GM21723 (cell line): ENCODE measurements around the gene TMEM212.
"Not testable (repeated sequence)": the region's sequence is repeated elsewhere in the genome, so short reads cannot be mapped to it uniquely, and the experiment has no call there.

Experiments
- ATAC-seq: cut with Tn5 transposase; IDR thresholded peaks from one replicate; pipeline ENCODE4 v1.9.1; 2021; ENCODE audit warnings: mild to moderate bottlenecking, moderate library complexity; ENCODE audit not compliant: unreplicated experiment

Gene TMEM212

DNA sequence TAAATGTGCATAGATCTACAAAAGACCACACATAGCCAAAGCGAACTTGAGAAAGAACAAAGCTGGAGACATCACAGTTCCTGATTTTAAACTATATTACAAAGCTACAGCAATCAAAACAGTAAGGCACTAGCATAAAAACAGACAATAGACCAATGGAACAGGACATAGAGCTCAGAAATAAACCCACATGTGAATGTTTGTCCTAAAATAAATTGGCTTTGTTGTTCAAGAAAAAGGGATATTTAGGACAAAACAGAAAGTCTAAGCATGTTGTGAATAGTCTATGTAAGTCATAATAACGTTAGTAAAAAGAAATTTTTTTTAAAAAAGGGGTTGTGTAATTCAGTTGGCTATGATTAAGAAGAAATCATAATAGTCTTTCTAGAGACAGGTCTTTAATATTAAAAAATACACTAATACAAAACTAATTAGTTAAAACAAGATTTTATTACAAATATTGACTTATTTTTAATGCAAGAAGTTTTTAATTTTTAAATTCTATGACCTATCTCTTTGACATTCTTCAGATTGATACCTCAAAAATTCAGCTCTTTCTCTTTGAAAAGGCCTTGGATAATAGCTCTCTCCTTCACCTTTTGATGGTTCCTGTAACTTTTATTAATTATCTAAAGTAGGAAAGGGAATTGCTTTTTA lies 11.6 kb downstream of the TMEM212 start:
- no peak for ATAC-seq

DNA sequence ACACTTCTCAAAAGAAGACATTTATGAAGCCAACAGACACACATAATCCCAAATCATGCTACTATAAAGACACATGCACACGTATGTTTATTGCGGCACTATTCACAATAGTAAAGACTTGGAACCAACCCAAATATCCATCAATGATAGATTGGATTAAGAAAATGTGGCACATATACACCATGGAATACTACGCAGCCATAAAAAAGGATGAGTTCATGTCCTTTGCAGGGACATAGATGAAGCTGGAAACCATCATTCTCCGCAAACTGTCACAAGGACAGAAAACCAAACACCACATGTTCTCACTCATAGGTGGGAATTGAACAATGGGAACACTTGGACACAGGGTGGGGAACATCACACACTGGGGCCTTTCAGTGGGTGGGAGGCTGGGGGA lies 15.6 kb downstream of the TMEM212 start:
- not testable (repeated sequence) for ATAC-seq

DNA sequence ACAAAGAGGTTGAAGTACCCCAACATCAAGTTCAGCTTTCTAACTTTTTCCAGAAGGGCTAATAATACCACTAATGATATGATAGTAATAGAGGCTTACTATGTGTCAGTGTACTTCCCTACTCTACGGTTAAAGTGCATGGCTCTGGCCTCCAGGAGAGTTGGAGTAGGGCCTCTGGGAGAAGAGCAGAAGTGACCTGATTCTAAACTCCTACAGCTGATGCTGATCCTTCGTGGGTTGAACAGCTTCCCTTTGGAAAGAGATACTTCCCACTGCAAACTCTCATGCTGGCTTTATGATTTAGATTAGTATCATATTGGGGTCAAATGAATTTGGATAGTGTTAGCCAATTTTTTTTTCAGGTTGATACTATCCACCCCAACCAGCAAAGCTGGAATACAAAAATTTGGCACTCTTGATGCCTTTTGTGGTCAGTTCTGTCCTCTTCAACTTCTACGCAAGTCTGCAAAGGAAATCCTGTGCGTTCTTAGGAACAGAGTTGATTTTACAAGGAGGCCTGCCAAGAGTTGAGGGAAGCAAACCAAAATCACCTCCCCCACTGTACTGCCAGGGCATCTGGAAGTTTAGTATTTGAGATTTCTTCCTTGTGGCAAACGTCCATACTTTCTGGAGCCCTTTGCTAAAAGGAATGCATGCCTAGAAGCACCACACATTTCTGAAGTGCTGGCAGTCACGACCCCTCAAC lies 17.8 kb downstream of the TMEM212 start:
- no peak for ATAC-seq

DNA sequence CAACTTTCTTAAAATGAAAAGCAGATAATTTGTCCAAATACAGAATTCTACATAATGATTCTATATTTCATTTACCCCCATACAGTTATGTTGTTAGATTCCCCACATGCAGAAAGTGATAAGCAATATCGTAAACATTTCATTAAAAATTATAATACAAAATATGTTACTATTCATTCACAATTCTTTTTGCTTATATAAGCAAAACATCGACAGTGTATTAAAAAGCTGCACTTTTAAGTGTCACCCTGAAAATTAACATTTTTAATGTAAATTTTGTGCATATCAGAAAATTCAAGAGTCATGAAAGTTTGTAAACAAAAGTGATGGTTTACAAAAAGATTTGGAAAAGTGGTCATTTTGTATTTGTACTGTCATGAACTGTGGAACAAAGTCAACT lies 19.2 kb downstream of the TMEM212 start:
- ATAC-seq, result no peak

DNA sequence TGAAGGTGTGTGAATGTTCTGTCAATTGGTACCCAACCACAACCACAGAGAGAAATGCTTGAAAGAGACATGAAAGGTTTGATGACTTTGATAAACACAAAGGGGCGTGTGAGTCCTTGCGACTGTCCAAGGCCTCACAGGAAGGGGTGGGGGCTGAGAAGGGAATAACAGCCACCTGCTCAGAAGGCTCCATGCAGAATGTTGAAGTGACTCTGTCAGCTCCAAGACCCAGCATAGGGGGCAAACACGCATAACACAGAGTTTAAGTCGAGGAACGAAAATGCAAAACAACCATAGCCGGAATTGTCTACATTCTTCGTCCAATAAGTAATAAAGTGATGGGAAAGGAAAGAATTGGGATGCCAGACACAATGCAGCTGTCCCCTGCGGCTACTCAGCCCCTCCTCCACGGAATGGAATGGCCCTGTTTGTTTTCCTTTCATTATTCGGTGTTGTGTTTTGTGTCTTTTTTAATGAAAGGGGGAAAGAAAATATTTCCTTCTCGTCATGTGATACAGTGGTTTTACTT lies 19.9 kb downstream of the TMEM212 start:
- ATAC-seq, result no peak

DNA sequence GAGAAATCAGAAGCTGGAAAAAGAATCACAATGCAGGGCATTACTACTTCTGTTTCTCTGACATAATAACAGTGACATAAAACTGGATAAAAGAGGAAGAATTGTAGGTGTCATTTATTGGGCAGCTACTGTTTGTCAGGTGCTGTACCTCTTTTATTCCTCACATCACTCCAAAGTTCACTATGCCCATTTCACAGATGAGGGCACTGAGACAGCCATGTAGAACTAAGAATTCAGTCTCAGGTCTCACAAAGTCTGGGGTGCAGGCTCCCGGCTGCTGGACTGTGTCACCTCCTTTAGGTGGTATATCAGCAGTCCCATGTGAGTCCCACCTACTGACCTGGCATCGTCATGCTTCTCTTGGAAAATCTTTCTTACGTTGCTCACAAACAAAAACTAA lies 20.8 kb downstream of the TMEM212 start:
- no peak for ATAC-seq

DNA sequence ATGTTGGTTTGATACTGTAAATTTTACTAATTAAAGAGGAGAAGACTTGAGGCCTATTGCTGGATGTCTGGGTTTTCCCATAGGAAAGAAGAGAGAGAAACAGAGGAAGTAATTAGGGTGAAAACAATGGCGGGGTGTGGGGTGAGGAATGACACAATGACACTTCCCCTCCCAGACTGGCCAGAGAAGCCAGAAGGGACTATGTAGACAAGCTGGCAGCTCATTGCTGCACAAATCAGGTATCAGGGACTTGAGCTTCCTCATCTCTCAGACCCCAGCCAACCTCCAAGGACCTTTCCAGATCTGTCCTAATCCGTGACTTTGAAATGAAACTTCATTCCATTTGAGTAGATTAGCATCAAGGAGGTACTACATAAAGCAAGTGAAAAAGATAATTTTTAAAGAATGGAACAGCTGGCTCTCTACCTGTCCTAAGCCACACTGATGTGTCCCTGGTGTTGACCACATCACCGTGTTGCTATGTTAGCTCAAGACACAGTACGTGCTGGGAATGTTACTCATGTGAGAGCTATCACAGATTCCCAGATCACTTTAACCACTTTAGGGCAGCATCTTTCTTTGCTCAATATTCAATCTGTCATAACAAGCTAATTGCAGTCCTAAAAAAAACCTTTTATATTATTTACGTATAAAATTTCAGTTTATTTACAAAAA lies 22.2 kb downstream of the TMEM212 start:
- no peak for ATAC-seq

DNA sequence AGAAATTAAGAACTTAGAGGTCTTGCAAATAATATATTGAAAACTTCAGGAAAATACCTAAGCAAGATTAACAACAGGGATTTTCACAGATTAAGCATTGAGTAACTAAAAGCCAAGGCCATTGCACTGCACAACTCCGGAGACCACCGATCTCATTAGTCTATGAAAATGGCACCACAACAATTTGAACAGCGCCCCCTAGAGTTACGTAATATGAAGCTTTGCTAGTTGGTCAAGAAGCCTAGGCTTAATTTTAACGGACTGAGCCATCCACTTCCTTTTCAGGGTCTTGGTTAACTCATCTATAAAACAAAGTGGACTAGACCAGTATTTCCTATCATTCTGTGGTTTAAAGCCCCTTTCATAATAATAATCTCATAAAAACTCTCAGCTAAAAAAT lies 24.8 kb downstream of the TMEM212 start:
- no peak for ATAC-seq

DNA sequence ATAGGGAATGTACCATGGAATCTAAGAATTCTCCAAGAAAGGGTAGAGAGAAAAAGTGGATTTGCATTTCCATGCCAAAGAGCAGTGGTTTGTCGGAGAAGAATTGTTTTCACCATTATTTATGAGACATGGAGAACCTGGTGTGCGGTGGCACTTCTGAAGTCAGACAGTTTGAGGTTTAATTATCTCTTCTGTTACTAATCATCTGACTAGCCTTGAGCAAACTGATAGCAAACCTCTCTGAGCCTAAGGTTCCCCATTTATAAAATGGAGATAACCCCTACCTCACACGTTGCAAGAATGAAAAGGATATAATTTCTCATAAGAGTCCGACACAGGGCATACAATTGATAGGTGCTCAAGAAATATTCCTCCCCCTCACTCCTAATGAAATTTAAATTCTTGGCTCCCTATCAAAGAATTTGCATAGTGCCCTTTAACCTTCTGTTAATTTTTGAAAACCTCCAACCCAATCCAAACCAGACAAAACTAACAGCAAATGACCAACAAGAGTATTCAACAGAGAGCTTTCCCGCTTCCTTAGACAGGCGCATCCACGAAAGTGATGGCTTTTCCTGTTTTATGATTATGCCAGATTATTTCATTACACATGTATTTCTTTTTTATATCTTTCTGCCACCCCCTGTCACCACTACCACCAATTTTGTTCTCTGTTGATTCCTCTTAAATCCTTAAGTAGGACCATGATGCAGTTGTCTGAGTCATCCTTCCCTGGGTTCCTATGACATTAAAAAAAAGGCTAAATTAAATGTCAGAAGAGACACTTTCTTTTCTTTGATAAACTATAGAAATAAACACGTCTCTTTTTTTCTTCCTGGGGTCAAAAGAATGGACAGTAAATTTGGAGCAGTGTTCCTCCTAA lies 28.5 kb downstream of the TMEM212 start:
- no peak for ATAC-seq

DNA sequence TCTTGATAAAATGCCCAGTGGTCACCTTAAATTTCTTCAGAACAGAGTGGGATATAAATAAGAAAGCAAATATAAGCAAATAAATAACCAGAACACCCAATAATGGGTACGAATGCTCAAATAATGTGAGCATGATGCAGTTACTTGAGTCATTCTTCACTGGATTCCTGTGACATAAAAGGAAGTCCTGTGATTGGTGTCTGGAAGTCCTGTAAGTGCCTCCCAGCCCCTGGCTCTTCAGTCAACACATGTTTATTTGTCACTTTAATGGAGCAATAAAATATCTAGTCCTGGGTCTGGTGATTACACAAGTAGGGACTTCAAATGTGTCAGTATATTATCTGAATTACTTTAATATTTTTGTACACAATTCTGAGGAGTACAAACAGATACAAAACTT lies 30.4 kb downstream of the TMEM212 start:
- ATAC-seq, result no peak

DNA sequence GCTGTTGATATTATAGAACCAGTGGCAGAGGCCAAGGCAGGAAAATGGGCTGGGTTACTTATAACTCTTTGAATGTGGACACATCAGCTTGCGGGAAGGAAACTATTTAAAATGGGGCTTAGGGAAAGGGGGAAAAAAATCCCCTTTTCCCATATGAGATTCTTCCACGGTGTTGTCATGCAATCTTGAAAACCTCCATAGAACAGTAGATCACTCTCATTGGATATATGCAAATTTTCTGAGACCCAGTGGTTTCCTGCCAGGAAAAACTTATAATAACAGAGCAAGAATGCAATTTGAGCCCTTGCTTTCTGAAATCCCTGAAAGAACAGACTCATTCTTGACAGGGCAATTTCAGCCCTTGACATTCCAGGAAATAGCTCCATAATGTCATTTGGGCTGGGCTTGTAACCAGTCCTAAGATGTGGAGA lies 31.1 kb downstream of the TMEM212 start:
- no peak for ATAC-seq

DNA sequence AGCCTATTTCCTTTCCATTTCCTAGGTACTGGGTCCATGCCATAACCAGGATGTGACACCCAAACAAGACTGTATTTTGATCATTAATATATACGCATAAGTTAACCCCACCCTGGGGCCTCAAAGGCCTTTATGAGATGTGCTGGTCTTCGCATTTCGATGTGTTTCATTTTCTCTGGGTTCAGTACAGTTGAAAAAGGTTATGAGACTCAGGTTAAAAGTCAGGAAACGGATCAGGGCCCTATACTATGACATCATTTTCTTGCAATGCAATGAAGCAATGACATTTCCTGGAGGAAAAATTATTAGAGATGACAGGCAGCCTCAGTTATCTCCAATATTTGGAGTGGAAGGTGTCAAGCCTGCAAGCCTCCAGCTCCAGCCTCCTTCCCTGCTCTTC lies 31.7 kb downstream of the TMEM212 start:
- no peak for ATAC-seq

DNA sequence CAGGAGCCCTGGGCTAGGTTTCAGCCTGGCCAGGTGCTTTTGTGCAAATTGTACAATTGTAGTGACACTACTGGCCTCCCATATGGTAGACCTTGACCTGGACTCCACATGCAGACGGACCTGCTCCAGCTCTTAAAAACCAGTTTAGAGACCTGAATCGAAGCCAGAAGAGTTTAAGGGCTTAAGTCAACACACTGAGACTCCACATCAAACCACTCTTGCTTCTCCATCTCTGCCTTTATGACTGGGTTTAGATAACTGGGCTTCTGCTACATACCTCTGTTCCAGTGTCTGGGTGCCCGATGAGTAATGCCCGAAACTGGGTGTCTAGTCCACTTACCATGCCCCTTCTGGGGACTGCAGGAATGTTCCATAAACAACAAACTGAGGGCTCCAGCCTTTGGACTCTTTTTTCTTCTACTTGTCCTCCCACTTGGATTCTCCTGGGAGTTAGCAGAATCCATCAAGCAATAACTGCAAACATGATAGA lies 32.8 kb downstream of the TMEM212 start:
- no peak for ATAC-seq

DNA sequence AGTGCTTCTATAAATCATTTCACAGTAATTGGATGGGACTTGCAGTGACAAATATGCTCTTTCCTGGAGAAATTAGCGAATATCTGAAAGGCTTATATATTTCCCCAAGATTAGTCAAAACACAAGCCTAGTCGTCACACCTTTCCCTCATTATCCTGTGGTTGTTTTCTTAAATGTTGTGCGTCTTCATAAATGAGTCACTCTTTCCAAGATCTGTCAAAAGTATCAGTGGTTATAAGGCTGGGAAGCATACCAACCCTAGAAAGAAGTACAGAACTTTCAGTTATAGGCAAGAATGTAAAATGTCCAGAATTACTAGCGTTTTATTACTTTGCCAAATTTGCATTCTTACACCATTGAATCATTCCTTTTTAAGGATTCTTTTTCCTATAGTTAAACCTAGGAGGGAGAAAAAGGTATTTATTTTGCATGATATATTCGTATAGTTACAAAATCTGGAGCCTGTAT lies 33.6 kb downstream of the TMEM212 start:
- no peak for ATAC-seq

DNA sequence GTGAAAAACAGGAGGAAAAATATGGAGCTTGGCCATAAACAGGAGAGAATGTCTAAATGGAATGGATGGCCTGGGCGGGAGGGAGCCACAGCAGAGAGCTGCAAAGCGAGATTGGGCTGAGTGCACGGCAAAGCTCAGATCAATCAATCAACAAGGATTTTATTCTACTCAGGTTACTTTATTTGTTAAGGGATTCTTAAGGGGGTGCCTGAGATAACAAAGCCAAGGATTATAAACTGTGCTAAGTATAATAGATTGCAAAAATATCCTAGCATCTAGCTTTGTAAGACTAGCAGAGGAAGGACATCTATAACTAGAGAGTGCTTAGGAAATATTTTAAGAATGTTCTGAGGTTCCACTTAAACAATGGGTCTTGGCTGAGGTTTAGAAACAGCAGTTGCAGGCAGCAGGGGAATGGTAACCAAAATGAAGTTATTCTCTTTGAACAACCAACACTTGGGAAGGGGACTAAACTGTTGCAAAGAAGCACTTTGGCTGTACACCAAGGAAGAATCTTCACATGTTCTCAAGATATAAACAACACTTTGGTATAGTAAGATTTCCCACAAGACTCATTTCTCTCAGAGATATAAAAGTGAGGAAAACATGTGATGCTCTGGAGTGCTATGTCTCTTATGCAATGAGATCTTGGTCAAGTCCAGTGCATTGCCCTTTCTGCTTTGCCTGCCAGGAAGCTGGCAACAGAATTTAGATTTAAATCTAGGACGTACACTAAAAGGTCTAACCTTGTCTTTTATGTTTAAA lies 35.5 kb downstream of the TMEM212 start:
- ATAC-seq, result no peak

DNA sequence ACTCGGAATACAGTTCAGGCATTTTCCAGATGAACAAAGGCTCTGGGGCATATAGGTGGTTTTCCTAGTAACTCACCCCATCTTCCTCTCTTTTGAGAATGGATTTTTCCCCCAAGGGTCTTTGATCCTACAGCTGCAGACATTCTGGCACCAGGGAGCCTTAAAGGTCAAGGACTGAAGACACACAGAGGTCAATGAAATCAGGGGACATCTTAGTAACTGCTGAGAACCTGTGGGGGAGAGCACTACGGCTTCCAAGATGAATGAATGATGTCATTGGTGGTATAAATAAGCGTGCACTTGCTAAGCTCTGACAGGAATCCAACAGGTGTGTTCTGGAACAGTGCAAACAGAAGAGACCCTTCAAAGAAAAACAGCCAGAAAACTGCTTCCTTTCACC lies 36.3 kb downstream of the TMEM212 start:
- no peak for ATAC-seq

DNA sequence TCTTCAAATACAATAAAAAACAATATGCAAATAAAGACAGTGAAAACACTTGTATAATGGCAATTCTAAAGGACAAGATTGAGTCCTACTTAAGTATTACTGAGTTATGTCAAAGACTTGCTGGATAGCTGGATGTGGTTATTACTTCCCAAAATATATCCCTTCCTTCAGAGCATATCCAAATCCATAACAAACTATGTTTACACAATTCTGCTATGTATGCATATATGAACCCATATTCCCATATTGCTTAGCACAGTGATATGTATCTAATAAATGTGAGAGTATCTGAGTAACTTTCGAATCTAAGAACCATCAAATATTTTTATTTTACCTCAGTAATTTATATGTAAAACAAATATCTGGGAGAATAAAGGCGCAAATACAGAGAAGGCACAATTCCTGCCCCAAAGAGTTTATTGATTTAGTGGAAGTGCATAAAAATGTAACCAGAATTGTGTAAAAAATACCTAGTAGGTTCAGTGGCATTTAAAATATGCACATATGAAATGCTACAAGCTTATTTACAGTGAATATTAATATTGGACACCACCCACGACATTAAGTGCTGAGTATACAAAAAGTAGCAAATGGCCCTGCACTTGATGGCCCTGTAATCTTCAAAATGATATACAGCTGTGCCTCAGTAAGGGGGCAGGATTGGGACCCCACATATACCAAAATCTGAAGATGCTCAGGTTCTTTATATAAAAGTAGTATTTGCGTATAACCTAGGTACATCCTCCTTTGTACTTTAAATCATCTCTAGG lies 37.1 kb downstream of the TMEM212 start:
- ATAC-seq, result no peak

DNA sequence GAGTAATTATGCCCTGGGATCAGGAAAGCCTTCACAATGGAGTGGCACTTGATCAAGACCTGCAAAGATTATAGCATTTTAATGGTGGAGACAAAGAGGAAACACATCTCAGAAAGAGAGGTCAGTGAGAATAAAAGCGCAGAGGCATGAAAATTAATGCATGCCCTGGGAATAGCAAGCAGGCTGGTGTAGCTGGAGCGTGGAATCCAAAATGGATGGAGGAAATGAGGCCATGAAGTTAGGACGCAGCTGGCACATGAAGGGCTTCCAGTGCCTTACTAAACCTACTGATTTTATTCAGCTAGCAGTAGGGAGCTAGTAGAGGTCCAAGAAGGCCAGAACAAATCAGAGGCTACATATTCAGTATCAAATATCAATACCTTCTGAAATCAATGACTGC lies 38.1 kb downstream of the TMEM212 start:
- ATAC-seq, result no peak

DNA sequence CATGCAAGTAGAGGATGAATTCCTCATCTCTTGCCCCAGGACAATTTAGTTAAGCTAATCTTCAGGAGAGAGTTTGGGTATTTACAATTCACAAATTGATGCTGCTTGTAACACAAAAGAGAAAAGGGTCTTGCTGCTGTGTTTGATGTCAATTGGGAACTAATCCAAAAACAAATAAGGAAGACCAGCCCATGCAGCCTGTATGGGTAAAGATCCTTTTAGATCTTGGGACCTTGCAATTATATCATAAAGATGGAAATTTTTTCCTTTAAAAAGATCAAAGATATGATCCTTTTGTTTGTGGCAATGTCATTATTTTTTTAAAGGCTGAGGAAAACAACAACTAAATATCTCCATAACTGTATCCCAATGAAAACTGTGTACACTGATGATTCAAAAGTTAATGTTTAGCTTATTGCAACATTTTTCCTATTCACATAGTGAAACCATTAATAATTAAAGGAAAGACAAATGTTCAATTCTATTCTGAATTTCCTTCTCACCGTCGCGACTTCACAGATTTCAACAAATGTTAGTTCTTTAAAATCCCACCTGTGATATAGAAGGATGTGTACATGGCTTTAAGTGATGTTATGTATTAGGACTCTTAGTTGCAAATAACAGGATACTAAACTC lies 40.2 kb downstream of the TMEM212 start:
- no peak for ATAC-seq
